Esophagus muscularis mucosa (tissue), 4 donors: ENCODE data around the gene CPSF3. TPM values are rescaled to one million over a fixed set of nuclear protein-coding genes. Genes with fewer than 3 reads are reported as not detected.
A peak's percentile ranks its signal among the peaks of the same experiment; 100 is the strongest.

ENCODE experiments used
- DNase-seq: peaks from one replicate; pipeline ENCODE4 v3.0.0-alpha.2; 2017; ENCODE audit errors: extremely low spot score
- H3K27ac ChIP-seq, 4 donors: fragments of 200-600 bp; sonication (generic); replicated peaks in 1 of 4; 1 replicate in 3 of 4; 2 replicates in 1 of 4; pipeline ENCODE4 v1.5.1; 2016 to 2019; ENCODE audit warnings: mild to moderate bottlenecking in 1 of 4
- H3K27me3 ChIP-seq, 4 donors: fragments of 200-600 bp; sonication (generic); one replicate each; pipeline versions ENCODE4 v1.5.1 to v1.6.0; 2016 to 2019
- H3K36me3 ChIP-seq, 4 donors: fragments of 200-600 bp; sonication (generic); one replicate each; pipeline ENCODE4 v1.5.1; 2016 to 2019
- H3K4me1 ChIP-seq, 4 donors: fragments of 200-600 bp; sonication (generic); one replicate each; pipeline ENCODE4 v1.5.1; 2016 to 2019
- H3K4me3 ChIP-seq, 4 donors: fragments of 200-600 bp; sonication (generic); 1 replicate in 2 of 4; 2 replicates in 2 of 4; pipeline ENCODE4 v1.5.1; 2016 to 2019; ENCODE audit warnings: mild to moderate bottlenecking in 4 of 4, moderate library complexity in 1 of 4
- H3K9me3 ChIP-seq, 4 donors: fragments of 200-600 bp; sonication (generic); 1 replicate in 3 of 4; 2 replicates in 1 of 4; pipeline ENCODE4 v1.5.1; 2016 to 2019
- EP300 ChIP-seq: sonication (generic); formaldehyde crosslinking; IDR thresholded peaks from one replicate; pipeline ENCODE4 v1.6.1; 2017; ENCODE audit warnings: antibody characterized with exemption
- POLR2A ChIP-seq: fragments of 450-650 bp; IDR thresholded peaks from one replicate; pipeline ENCODE4 v1.6.1; 2017; ENCODE audit warnings: antibody characterized with exemption, moderate library complexity, mild to moderate bottlenecking, low read depth
- POLR2AphosphoS5 ChIP-seq, 2 donors: sonication (generic); formaldehyde crosslinking; IDR thresholded peaks; one replicate each; pipeline ENCODE4 v1.6.1; 2017; ENCODE audit warnings: antibody characterized with exemption in 2 of 2
- WGBS: methylation state at CpG from one replicate; pipeline ENCODE4 v1.1.5; 2018; 5-methylcytosine and 5-hydroxymethylcytosine counted together
- intact Hi-C: fragments of 100-400 bp; cut with DNase I; formaldehyde crosslinking; loops from one replicate; pipeline ENCODE4 v1.15.1; 2023
- total RNA-seq, 4 donors: library from RNA; depleted of rRNA; stranded (reverse); fragments of >200 nt; gene quantifications; one replicate each; pipeline versions ENCODE4 v1.1.0 to v1.2.1, GENCODE V29; 2016
- TF ChIP-seq, protein P1 (sequence below), 3 experiments: fragments of 200-600 bp in 2 of 3; fragments of 450-650 bp in 1 of 3; sonication (generic) in 2 of 3; IDR thresholded peaks; one replicate each; pipeline ENCODE4 v1.5.1; 2017 to 2019; ENCODE audit warnings: antibody characterized with exemption in 3 of 3, mild to moderate bottlenecking in 2 of 3, moderate library complexity in 1 of 3

CPSF3 gene
- total RNA-seq, 4 donors from 2014 or later: 18.3 to 22.8 (median 20.7) TPM

DNA sequence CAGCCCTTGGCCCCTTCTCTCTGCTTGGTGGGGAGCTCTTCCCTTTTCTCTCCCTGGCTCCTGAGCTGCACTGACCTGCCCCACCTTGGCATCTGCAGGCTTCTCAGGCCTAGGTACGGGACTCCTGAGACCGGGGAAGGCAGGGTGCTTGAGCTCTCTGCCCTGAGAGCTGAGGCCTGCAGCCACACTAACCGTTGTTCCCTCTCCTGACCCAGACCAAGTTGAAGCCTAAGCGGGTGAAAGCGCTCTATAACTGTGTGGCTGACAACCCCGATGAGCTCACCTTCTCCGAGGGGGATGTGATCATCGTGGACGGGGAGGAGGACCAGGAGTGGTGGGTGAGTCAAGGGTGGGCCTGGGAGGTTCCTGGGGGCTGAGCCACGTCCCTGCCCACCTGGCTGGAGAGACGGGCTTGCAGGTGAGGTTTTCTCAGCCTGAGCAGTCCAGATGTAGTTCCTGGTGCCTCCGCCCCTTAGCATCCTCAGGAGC lies 22.4 kb upstream of the CPSF3 start:
- Histone ChIP-seq H3K27ac (no peak overlapping the region), H3K4me1 (peaks cover 19 to 43% (median 39%) of the 10 kb centered on the region in 4 donors), H3K36me3 (peaks cover 10 to 50% (median 34%) of the 10 kb centered on the region in 4 donors), H3K9me3 (no peaks in the 10 kb centered on the region), H3K4me3 (no peak overlapping the region), H3K27me3 (no peaks in the 10 kb centered on the region)
- DNase-seq: no peak
- TF ChIP-seq EP300 (no peak), POLR2A (no peak), POLR2AphosphoS5 (IDR thresholded peaks at IDR 0.05) (no peak)
- TF ChIP-seq, protein P1, sequence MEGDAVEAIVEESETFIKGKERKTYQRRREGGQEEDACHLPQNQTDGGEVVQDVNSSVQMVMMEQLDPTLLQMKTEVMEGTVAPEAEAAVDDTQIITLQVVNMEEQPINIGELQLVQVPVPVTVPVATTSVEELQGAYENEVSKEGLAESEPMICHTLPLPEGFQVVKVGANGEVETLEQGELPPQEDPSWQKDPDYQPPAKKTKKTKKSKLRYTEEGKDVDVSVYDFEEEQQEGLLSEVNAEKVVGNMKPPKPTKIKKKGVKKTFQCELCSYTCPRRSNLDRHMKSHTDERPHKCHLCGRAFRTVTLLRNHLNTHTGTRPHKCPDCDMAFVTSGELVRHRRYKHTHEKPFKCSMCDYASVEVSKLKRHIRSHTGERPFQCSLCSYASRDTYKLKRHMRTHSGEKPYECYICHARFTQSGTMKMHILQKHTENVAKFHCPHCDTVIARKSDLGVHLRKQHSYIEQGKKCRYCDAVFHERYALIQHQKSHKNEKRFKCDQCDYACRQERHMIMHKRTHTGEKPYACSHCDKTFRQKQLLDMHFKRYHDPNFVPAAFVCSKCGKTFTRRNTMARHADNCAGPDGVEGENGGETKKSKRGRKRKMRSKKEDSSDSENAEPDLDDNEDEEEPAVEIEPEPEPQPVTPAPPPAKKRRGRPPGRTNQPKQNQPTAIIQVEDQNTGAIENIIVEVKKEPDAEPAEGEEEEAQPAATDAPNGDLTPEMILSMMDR (IDR thresholded peaks at IDR 0.05): no peak
- intact Hi-C loops: no loop called here
- 92% methylated on average over 12 of the region's 12 CpGs for WGBS

DNA sequence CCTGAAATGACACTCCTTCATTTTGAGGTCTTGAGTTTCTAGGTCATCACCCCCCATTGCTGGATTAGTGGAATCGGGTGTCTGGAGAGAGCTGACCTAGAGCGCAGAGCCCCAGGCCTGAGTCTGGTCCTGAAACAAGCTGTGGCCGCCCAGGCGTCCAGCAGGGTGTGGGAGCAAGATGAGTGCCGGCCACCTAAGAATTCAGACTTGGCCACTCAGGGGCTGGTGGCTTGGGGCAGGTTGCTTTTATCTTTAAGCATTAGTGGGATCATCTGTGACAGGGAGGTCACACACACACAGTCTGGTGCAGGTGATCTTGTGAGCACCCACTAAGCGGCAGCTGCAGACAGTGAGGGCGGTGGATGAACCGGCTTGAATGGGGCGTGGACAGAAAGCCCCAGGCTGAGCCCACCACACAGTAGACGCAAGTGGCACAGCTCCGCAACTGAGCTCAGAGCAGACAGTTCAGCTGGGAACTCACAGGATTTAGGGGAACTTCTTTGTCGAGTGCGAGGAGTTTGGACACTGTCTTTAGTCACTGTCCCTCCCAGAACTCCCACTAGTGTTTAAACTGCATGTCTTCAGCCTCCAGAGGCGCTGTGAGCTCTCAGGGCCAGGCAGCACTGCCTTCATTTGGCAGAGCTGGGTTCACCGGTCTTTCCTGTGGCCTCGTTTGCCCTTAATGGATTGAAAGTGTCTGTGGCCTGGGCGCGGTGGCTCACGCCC lies 21.6 kb upstream of the CPSF3 start:
- no peaks in the 10 kb centered on the region for H3K27me3 ChIP-seq
- no peak overlapping the region for H3K27ac ChIP-seq
- TF ChIP-seq, protein P1 (IDR thresholded peaks at IDR 0.05): no peak
- TF ChIP-seq POLR2AphosphoS5 (IDR thresholded peaks at IDR 0.05) (no peak), EP300 (no peak), POLR2A (no peak)
- H3K4me1 ChIP-seq: peaks cover 19 to 47% (median 43%) of the 10 kb centered on the region in 4 donors
- no peak for DNase-seq
- peaks cover 3 to 49% (median 30%) of the 10 kb centered on the region in 4 donors for H3K36me3 ChIP-seq
- no peak overlapping the region for H3K4me3 ChIP-seq
- 89% methylated on average over 13 of the region's 19 CpGs for WGBS
- intact Hi-C loops: no loop called here
- no peaks in the 10 kb centered on the region for H3K9me3 ChIP-seq

DNA sequence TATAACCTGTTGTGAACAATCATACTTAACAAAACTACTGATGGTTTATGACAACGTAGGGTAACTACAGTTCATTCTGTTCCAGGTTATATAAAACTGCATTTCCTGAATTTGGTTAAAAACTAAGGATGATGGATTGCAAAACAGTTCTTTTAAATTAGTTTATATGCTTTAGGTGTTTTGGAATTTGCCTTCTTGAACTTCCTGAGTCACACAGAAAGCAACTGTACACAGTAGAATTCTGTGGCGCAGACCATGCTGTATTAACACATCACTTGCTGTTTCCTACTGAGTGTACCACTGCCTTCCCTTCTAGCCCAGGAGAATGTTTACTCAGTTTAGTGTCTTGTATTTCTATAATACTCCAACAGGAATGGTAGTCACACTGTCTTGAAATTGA lies 19.5 kb upstream of the CPSF3 start:
- DNase-seq: no peak
- H3K9me3 ChIP-seq: no peaks in the 10 kb centered on the region
- peak overlapping the region in 2 of 4 donors; percentile 18 to 30 for H3K27ac ChIP-seq
- H3K4me3 ChIP-seq: no peak overlapping the region
- no peaks in the 10 kb centered on the region for H3K27me3 ChIP-seq
- H3K36me3 ChIP-seq: peaks cover 3 to 60% (median 38%) of the 10 kb centered on the region in 4 donors
- no peak for TF ChIP-seq POLR2AphosphoS5 (IDR thresholded peaks at IDR 0.05)
- TF ChIP-seq EP300: no peak
- no peak for TF ChIP-seq POLR2A
- TF ChIP-seq, protein P1 (IDR thresholded peaks at IDR 0.05): no peak
- WGBS: 37% methylated on average over 2 of the region's 2 CpGs
- intact Hi-C loops: no loop called here
- H3K4me1 ChIP-seq: peaks cover 16 to 58% (median 51%) of the 10 kb centered on the region in 4 donors

DNA sequence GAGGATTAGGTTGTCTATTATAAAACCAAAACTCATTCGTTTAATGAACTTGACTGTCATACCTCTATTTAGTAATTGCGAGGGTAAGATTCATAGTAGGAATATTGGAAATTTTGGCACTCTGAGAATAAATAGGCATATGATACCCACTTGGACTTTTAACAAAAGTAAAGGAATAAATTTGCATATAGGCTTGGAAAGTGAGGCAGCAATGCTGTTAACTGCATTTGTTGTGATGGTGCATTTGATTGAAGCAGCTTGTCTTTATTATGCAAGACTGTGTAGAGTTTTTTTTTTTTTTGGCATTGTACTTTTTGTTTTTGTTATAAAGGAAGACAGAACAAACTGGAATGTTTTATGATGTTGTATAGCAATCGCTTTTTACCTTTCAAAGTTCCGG lies 19.0 kb upstream of the CPSF3 start:
- Histone ChIP-seq H3K27me3 (no peaks in the 10 kb centered on the region), H3K4me1 (peaks cover 14 to 55% (median 45%) of the 10 kb centered on the region in 4 donors), H3K36me3 (peaks cover 3 to 64% (median 40%) of the 10 kb centered on the region in 4 donors), H3K9me3 (no peaks in the 10 kb centered on the region), H3K27ac (peak overlapping the region in 1 of 4 donors; percentile 18), H3K4me3 (no peak overlapping the region)
- 82% methylated on average over 4 of the region's 4 CpGs for WGBS
- intact Hi-C loops: no loop called here
- DNase-seq: no peak
- TF ChIP-seq, protein P1 (IDR thresholded peaks at IDR 0.05): no peak
- TF ChIP-seq POLR2AphosphoS5 (IDR thresholded peaks at IDR 0.05): no peak
- no peak for TF ChIP-seq POLR2A
- no peak for TF ChIP-seq EP300
